Measurements from ENCODE around the gene CLDN24.
"Not testable (repeated sequence)": the region's sequence is repeated elsewhere in the genome, so short reads cannot be mapped to it uniquely, and the experiment has no call there.

Gene CLDN24

DNA sequence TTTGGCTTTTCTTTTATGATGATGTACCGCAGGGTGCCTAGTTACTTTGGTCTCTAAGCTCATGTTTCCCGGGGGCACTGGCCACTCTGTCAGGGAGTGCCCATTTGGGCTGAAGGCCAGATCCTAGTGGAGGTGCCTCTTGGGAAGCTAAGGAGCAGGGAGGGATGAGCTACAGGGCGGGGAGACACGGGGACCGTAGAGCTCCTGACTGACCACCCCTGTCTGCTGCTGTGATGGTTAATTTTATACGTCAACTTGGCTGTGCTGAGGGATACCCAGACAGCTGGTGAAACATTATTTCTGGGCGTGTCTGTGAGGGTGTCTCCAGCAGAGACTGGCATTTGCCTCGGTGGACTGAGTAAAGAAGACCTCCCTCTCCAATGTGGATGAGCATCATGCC lies 24.9 kb upstream of the CLDN24 start:
- DNase-seq: no peak

- DNase-seq: no peak
Observed at GRCh38 chr4:183345261-183345660, 23.0 kb upstream of the CLDN24 start.

DNA sequence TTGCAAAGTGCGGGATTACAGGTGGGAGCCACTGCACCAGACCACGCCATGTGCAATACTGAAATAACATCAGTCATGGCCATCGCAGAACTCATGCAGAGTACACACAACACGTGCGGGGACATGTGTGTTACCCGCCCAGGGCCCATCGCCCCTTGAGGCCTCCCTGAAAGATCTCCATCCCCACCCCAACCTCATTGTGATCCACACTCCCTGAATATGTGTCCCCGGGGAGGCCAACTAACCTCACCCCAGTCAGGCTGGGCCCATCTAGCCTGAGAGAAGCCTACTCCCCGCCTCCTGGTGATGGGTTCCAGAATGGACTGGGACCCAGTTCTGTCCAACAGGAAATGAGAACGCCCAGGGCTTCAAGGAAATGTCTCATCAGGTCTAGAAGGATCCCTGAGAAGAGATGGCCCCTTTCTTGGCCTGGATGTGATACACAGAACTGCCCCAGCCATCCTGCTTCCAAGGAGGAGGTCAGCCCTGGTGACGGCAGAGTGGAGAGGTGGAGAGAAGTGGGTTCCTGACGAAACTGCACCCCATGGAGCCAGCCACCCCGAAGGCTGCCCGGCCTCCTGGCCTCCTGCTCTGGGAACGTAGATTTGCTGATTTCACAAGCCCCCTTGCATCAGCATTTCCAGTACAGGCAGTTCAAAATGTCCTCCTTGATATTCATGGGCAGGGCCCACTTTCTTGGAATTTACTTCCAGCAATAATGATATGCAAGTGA lies 22.5 kb upstream of the CLDN24 start:
- no peak for DNase-seq

DNA sequence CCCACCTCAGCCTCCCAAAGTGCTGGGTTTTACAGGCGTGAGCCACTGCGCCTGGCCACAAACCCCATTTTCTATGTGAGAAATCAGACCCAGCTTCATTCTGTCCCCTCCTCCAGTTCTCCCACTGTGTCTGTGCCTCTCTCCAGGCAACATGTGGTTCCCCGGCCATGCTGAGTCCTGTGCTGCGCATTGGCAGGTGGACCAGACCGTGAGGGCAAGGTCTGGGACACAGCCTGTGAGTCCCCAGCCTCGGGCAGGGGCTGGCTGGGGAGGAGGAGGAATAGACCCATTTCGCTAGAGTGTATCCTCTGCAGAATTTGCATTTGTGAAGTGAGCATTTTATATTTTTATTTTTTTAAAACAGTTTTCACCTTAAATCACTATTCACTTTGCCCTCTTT lies 21.5 kb upstream of the CLDN24 start:
- DNase-seq: no peak

DNA sequence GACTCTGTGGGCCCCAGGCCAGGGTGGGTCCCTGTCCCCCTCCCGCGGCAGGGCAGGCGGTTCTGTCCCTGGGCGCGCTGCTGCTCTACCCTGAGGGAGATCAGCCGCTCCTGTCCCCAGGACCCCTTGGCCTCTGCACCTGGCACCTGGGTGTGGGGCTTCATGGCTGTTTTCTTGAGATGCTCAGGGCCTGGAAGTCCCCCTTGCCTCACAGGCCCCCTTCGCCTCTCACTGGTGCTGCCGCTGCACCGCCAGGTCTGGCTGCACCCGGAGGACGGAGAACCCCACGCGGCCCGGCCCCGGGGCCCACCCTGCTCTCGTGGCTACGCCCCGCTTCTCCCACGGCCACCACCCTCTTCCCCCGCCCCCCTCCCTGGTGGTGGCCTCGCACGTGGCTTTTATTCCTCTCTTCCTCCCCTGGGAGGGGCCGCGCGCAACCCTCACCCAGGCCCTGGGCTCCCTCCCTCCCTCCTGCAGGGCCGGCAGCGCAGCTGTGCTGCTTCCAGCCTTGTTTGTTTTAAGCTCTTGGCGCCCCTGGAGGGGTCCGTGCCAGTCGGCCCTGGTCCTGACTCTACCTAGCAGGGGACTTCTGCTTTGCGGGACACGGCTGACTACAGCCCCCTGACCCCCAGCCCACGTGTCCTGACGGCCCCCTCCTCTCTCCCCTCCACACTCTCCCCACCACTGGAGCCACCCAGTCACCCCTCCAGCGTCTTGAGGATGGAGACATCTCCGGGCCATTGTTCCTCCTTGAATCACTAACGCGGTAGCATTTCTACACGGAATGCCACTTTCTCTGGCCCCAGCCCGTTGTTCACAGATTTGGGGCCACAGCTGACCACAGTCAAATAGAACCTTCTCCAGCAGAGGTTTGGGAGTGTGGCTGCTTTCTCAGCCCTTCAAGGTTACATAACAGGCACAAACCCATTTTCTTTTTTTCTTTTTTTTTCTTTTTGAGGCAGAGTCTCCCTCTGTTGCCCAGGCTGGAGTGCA lies 20.6 kb upstream of the CLDN24 start:
- DNase-seq: no peak

DNA sequence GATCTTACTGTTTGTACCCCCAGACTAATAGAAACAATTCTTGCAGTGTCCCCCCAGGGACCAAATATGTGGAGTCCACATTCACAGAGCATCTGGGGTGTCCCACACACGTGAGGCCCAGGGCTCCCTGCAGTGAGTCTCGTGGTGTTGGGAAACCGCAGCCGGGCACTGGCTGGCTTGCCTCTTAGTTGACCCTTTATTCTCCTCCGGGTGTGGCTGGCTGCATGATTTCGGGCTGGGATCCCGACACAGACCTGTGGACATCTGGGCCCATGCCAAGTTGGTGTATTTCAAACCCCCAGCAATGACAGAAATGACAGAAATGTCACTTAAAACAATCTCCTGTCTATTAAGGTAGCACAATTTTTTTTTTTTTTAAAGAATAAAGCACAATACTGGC lies 15.6 kb upstream of the CLDN24 start:
- DNase-seq: no peak

- no peak for DNase-seq
Observed at GRCh38 chr4:183337349-183337748, 15.1 kb upstream of the CLDN24 start.

- DNase-seq: no peak
Observed at GRCh38 chr4:183335369-183335940, 13.2 kb upstream of the CLDN24 start.

GRCh38 chr4:183333983-183334382 lies 11.8 kb upstream of the CLDN24 start:
- no peak for DNase-seq

DNA sequence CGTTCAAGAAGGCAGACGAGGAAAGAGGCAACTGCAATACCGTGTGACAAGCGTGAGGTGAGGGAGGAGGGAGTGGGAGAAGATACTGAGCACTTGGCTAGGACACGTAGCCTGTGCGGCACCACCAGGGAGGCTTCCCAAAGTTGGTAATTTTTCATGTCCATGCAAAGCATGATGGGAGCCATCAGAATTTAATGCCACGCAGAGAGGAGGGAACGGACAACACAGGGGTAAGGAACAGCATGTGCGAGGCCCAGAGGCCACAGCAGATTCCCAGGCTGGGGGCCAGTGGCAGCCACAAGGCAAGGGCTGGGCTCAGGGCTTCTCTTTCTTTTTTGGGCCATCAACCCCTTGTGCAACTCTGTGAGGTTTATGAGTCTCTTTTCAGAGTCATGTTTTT lies 11.0 kb upstream of the CLDN24 start:
- DNase-seq: no peak

GRCh38 chr4:183332447-183332846 lies 10.2 kb upstream of the CLDN24 start:
- no peak for DNase-seq

- no peak for DNase-seq
Observed at GRCh38 chr4:183330841-183331240, 8.6 kb upstream of the CLDN24 start.

DNA sequence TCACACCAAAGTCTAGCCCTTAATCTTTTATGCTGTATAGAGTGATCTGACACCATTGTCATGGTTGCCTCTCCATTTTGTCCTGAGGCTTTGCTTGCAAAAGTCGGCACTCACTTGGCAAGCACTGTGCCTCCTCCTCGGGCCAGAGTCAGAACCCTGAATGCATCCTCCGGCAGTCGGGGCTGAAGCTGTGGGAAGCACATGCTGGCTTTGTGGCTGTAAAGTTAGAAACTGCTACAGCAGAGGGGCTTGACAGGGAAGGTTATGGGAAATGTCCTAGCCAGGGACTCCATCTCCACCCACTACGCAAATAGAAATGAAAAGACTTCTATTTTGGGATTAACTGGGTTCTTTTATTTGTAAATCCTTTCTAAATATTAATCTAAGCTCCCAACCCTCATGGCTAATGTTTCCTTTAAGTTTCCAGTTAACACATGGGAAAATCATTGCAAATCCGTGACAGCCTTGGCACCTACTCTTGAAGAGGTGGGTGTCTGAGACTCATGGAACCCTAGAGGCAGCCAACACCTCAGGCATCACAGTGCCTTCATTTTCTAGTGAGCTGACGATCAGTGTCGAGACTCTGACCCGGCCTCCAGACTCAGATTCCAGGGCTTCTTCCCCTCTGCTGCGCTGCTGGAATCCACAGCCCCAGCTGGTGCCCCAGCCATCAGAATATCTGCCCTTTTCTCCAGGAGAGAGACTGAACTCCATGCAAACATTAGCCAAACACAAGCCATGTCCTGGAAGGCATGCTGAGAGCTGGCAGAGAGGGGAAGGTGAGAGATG lies 7.9 kb upstream of the CLDN24 start:
- no peak for DNase-seq

GRCh38 chr4:183329244-183329643 lies 7.0 kb upstream of the CLDN24 start:
- no peak for DNase-seq

DNA sequence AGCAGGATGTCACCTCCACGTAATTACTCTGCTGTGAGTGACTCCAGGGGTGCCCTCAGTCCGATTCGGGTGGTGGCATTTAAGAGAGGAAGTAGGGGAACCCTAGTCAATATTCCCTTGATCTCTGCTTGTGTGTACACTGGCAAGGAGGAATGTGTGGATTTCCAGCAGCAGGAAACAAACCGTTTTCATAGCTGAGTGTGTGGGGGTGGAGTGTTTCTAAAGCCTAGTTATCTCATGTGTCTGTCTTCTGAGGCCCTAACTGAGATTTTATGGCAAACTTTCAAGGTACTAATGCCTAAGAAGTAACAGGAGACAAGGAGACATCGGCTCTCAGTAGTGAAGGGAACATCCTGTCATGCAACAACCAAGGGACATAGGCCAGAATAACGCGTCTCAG lies 6.6 kb upstream of the CLDN24 start:
- no peak for DNase-seq

DNA sequence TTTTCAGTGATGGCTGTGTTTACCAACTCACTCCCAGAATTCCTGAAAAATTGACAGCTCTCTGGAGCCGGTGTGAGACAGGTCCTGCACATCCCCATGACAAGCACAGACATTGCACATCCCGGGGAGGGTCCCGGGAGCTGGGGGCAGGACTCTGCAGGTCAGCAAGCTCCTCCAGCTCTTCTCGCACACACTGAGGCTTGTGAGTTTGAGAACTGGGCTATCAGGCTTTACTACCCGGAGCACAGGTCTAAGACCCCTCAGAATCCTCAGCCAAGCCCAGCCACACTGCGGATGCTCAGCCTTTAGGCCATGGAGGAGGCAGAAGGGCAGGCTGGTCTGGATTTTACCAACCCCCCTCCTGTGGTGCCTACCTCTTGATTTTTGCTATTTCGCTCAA lies 5.6 kb upstream of the CLDN24 start:
- no peak for DNase-seq

DNA sequence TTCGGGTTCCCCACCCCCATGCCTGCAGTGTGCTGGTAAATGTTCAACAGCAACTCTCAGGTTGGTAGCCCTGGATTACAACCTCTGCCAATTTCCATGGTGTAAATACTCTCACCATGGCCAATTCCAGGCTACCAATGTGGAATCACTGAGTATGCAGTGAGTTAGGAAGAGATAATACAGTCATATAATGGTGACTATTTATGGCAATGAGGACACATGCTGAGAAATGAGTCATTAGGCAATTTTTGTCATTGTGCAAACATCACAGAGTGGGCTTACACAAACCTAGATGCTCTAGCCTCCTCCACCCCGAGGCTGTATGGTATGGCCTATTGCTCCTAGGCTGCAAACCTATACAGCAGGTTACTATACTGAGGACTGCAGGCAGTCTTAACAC lies 4.6 kb upstream of the CLDN24 start:
- DNase-seq: no peak

DNA sequence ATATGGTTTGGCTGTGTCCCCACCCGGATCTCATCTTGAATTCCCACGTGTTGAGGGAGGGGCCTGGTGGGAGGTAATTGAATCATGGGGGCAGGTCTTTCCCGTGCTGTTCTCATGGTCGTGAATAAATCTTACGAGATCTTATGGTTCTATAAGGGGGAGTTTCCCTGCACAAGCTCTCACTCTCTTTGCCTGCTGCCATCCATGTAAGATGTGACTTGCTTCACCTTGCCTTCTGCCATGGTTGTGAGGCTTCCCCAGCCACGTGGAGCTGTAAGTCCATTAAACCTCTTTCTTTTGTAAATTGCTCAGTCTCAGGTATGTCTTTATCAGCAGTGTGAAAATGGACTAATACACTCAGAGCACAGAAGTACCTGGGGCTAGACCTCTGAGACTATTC lies 4.2 kb upstream of the CLDN24 start:
- DNase-seq: not testable (repeated sequence)

DNA sequence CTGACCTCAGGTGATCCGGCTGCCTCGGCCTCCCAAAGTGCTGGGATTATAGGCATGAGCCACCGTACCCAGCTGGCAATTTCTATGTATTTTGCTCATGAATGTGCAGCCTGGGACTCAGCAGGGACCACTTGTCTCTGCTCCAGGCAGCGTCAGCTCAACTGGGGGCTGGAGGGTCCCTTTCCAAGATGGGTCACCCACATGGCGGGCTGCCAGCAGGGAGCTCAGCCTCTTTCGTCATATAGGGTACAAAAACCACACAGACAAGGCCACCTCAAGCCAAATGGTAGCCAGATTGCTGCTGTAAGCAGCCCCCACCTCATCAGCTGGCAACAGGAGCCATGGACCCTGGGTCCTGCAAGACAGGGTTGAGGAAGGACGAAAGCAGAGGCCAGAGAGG lies 2.4 kb upstream of the CLDN24 start:
- no peak for DNase-seq

DNA sequence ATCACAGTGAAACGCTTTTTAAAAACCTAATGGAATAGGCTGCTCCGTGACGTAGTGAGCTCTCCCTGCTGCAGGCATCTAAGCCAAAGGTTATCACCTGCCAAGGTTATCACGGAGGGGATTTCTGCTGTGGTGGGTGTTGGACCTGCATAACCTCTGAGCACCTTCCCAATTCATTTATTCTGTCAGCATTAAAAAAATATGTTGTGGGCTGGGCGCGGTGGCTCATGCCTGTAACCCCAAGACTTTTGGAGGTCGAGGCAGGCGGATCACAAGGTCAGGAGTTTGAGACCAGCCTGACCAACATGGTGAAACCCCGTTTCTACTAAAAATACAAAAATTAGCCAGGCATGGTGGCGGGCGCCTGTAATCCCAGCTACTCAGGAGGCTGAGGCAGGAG lies 1.8 kb upstream of the CLDN24 start:
- DNase-seq: not testable (repeated sequence)

GRCh38 chr4:183323295-183323694 lies 1.1 kb upstream of the CLDN24 start:
- no peak for DNase-seq

DNA sequence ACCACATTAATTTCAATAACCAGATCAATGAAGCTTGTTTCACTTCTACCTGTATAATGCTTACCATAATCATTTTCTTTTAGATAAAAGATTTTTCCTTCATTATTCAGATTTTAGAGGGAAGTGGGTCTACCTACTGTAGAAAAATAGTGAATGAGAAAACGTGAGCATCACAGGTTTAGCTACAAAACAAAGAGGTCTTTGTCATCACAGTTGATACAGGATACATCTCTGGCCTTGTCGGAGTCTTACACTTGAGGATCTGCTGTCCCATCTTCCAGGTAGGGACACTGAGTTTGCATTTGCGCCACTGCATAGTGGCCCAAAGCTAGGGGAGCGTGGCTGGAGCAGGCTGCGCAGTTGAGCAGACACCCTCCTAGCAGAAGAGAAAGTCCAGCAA lies 710 bp downstream of the CLDN24 start:
- DNase-seq: no peak

DNA sequence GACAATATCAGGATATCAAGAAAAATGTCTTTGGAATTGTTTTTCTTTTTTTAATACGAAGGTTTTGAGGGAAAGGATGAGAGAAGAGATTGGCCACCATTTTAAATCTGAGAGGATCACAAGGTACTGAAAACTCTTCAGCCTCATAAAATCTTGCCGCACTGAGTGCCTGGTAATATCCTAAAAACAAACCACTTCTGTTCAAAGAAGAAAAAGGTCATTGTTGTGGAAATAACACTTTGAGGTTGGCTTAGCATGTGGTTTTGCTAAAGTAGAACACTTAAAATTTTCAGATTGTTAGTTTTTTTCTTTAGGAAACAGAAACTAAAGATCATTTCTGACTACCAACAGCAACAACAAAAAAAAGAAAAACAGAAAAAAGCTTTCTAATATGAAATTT lies 1.1 kb downstream of the CLDN24 start:
- DNase-seq: no peak

Measured in effector CD4-positive, alpha-beta T cell (primary cell).